Caco-2 (cell line): ENCODE results near the gene SLC7A6OS. TPM values are rescaled to one million over a fixed set of nuclear protein-coding genes. Genes with fewer than 3 reads are reported as not detected.

Experiments used
- BruUV-seq: library from RNA; stranded (reverse); fragments of 400-500 nt; replicated peaks from 2 replicates; lab custom pipeline; 2021; lab: Mats Ljungman, UMichigan
- CTCF ChIA-PET: fragments of 300-600 bp; sonication (Branson Sonifier 250); formaldehyde crosslinking; loops from one replicate; lab custom pipeline; 2022; ENCODE audit warnings: antibody characterized with exemption; lab: Charles Lee
- POLR2A ChIA-PET: fragments of 300-600 bp; sonication (Branson Sonifier 250); formaldehyde crosslinking; loops from one replicate; lab custom pipeline; 2022; ENCODE audit warnings: antibody characterized with exemption; lab: Charles Lee
- DNase-seq, 2 experiments: peaks; one replicate each; pipeline versions ENCODE4 v3.0.0 to v3.0.0-alpha.2; 2020 to 2022
- H3K27me3 ChIP-seq: replicated peaks from 2 replicates; pipeline ENCODE4 v1.6.0; 2011; ENCODE audit warnings: low read length; ENCODE audit not compliant: control insufficient read depth, insufficient read depth
- H3K36me3 ChIP-seq: 2 replicates; pipeline ENCODE4 v1.5.1; 2011; ENCODE audit warnings: low read length; ENCODE audit not compliant: control insufficient read depth, insufficient read depth
- H3K4me1 ChIP-seq: fragments of 250-450 bp; sonication (Bioruptor Pico); 2 replicates; pipeline ENCODE4 v1.5.1; 2020; ENCODE audit warnings: mild to moderate bottlenecking
- H3K4me3 ChIP-seq: 2 replicates; pipeline ENCODE4 v1.5.1; 2011; ENCODE audit warnings: low read depth, mild to moderate bottlenecking, control low read depth, low read length
- H3K9me3 ChIP-seq: fragments of 250-450 bp; sonication (Bioruptor Pico); 2 replicates; pipeline ENCODE4 v1.5.1; 2020; ENCODE audit warnings: mild to moderate bottlenecking, moderate library complexity
- H3K27ac Mint-ChIP-seq: one replicate; pipeline ENCODE4 v1.8.0; 2022; ENCODE audit warnings: mixed read lengths; ENCODE audit not compliant: unreplicated experiment
- H3K27me3 Mint-ChIP-seq: one replicate; pipeline ENCODE4 v1.8.0; 2022; ENCODE audit warnings: mixed read lengths; ENCODE audit not compliant: insufficient read depth, unreplicated experiment
- H3K36me3 Mint-ChIP-seq: one replicate; pipeline ENCODE4 v1.8.0; 2022; ENCODE audit warnings: mild to moderate bottlenecking, mixed read lengths; ENCODE audit not compliant: insufficient read depth, unreplicated experiment
- H3K4me1 Mint-ChIP-seq: one replicate; pipeline ENCODE4 v1.8.0; 2022; ENCODE audit warnings: low read depth, mixed read lengths; ENCODE audit not compliant: unreplicated experiment
- H3K4me3 Mint-ChIP-seq: one replicate; pipeline ENCODE4 v1.8.0; 2022; ENCODE audit warnings: mild to moderate bottlenecking, moderate library complexity, mixed read lengths; ENCODE audit not compliant: unreplicated experiment
- H3K9me3 Mint-ChIP-seq: one replicate; pipeline ENCODE4 v1.8.0; 2022; ENCODE audit warnings: mixed read lengths; ENCODE audit not compliant: unreplicated experiment
- intact Hi-C: fragments of 100-400 bp; cut with micrococcal nuclease; formaldehyde crosslinking; loops from one replicate; pipeline ENCODE4 v1.10.0; 2022; ENCODE audit not compliant: unreplicated experiment
- total RNA-seq: library from RNA; stranded (reverse); gene quantifications from 2 replicates; pipeline ENCODE4 v1.2.3, GENCODE V29; 2022
- TF ChIP-seq, protein P1 (sequence below), 2 experiments: fragments of 200-600 bp in 1 of 2; IDR thresholded peaks; 1 replicate in 1 of 2; 2 replicates in 1 of 2; pipeline versions ENCODE4 v1.5.1 to v1.8.0; 2011 to 2022; ENCODE audit warnings: antibody characterized with exemption in 1 of 2, control low read depth in 1 of 2, inconsistent platforms in 1 of 2, low read depth in 1 of 2, low read length in 1 of 2, mild to moderate bottlenecking in 1 of 2, moderate library complexity in 1 of 2; ENCODE audit not compliant: insufficient read depth in 1 of 2, severe bottlenecking in 1 of 2, unreplicated experiment in 1 of 2

Gene SLC7A6OS
- total RNA-seq, 1 experiment from 2014 or later, result 34.0 TPM

DNA sequence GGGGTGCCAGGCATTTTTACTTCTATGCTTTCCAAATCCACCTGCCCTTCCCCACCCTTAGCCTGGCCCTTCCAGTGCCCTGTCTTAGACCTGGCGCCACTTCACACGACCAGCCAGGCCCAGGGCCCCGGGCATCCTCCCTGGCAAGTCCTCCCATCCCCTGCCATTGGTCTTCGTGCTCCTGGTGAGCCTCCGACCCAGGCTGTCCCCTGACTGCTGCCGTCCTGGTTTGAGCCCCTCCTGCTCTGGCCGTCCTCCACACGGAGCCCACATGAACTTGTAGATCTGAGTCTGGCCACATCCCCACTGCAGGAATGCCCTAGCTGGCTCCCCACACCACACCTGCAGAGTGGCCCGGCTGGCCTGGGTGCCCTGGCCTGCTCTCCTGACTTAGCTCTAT lies 44.1 kb upstream of the SLC7A6OS start:
- ChIA-PET POLR2A (no interaction called here), CTCF (no interaction called here)
- H3K9me3 ChIP-seq, result no peaks in the 10 kb centered on the region
- H3K27me3 ChIP-seq, result no peaks in the 10 kb centered on the region
- peaks cover 10% of the 10 kb centered on the region for H3K4me1 Mint-ChIP-seq
- peaks cover 89% of the 10 kb centered on the region for H3K36me3 Mint-ChIP-seq
- H3K36me3 ChIP-seq, result peaks cover 7% of the 10 kb centered on the region
- no peaks in the 10 kb centered on the region for H3K27me3 Mint-ChIP-seq
- H3K4me3 Mint-ChIP-seq, result no peak overlapping the region
- H3K27ac Mint-ChIP-seq, result peak overlapping the region; percentile 23
- peaks cover 6% of the 10 kb centered on the region for H3K4me1 ChIP-seq
- no peaks in the 10 kb centered on the region for H3K9me3 Mint-ChIP-seq
- intact Hi-C loops, result no loop called here
- BruUV-seq, result no TSS peak
- DNase-seq, result no peak
- no peak overlapping the region for H3K4me3 ChIP-seq
- TF ChIP-seq, protein P1, sequence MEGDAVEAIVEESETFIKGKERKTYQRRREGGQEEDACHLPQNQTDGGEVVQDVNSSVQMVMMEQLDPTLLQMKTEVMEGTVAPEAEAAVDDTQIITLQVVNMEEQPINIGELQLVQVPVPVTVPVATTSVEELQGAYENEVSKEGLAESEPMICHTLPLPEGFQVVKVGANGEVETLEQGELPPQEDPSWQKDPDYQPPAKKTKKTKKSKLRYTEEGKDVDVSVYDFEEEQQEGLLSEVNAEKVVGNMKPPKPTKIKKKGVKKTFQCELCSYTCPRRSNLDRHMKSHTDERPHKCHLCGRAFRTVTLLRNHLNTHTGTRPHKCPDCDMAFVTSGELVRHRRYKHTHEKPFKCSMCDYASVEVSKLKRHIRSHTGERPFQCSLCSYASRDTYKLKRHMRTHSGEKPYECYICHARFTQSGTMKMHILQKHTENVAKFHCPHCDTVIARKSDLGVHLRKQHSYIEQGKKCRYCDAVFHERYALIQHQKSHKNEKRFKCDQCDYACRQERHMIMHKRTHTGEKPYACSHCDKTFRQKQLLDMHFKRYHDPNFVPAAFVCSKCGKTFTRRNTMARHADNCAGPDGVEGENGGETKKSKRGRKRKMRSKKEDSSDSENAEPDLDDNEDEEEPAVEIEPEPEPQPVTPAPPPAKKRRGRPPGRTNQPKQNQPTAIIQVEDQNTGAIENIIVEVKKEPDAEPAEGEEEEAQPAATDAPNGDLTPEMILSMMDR (IDR thresholded peaks at IDR 0.05; ENCODE audit: insufficient read depth in 1 of 2, low read depth in 1 of 2, low read length in 1 of 2, severe bottlenecking in 1 of 2, unreplicated experiment in 1 of 2), result no peak

DNA sequence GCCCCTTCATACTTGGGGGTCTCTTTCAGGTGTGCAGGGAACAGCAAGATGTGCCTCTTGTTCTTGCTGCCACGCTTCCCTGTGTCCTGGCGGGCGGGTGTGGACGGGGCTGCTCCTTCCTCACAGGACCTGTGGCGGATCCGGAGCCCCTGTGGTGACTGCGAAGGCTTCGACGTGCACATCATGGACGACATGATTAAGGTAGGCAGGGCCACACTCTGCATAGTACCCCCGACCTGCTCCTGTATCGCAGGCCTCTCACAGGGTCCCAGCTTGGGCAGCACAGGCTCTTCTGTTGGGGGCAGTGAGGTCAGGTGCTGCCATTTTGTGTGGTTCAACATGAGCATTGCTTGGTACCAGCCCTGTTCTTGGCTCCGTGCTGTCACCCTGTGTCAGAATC lies 42.6 kb upstream of the SLC7A6OS start:
- POLR2A ChIA-PET, result interaction anchor here (0.6 kb wide), 1 partner anchor 18 kb away, joined by 3 read pairs; no protein-coding TSS in a partner anchor
- peaks cover 6% of the 10 kb centered on the region for H3K4me1 ChIP-seq
- H3K27me3 Mint-ChIP-seq, result no peaks in the 10 kb centered on the region
- no peak overlapping the region for H3K4me3 Mint-ChIP-seq
- BruUV-seq, result no TSS peak
- H3K9me3 ChIP-seq, result no peaks in the 10 kb centered on the region
- H3K36me3 ChIP-seq, result peaks cover 7% of the 10 kb centered on the region
- H3K9me3 Mint-ChIP-seq, result no peaks in the 10 kb centered on the region
- peaks cover 10% of the 10 kb centered on the region for H3K4me1 Mint-ChIP-seq
- no peak for DNase-seq
- CTCF ChIA-PET, result no interaction called here
- TF ChIP-seq, protein P1 (IDR thresholded peaks at IDR 0.05; ENCODE audit: insufficient read depth in 1 of 2, low read depth in 1 of 2, low read length in 1 of 2, severe bottlenecking in 1 of 2, unreplicated experiment in 1 of 2), result no peak
- peaks cover 93% of the 10 kb centered on the region for H3K36me3 Mint-ChIP-seq
- no peak overlapping the region for H3K27ac Mint-ChIP-seq
- H3K27me3 ChIP-seq, result no peaks in the 10 kb centered on the region
- H3K4me3 ChIP-seq, result no peak overlapping the region
- intact Hi-C loops, result no loop called here

GRCh38 chr16:68351991-68352431 lies 41.3 kb upstream of the SLC7A6OS start:
- Histone ChIP-seq H3K27me3 (no peaks in the 10 kb centered on the region), H3K36me3 (peaks cover 7% of the 10 kb centered on the region), H3K4me1 (peaks cover 6% of the 10 kb centered on the region), H3K9me3 (no peaks in the 10 kb centered on the region), H3K4me3 (no peak overlapping the region)
- ChIA-PET POLR2A (no interaction called here), CTCF (no interaction called here)
- Mint-ChIP-seq H3K4me1 (peaks cover 10% of the 10 kb centered on the region), H3K9me3 (no peaks in the 10 kb centered on the region), H3K27ac (peak overlapping the region; percentile 79), H3K4me3 (peak overlapping the region; percentile 40), H3K27me3 (no peaks in the 10 kb centered on the region), H3K36me3 (peaks cover 99% of the 10 kb centered on the region)
- intact Hi-C loops, result no loop called here
- DNase-seq, result peak; percentile 57 to 70
- TF ChIP-seq, protein P1 (IDR thresholded peaks at IDR 0.05; ENCODE audit: insufficient read depth in 1 of 2, low read depth in 1 of 2, low read length in 1 of 2, severe bottlenecking in 1 of 2, unreplicated experiment in 1 of 2), result no peak
- BruUV-seq, result no TSS peak
